Epithelial cell of esophagus (primary cell): ENCODE data around the gene RC3H1.
A peak's percentile ranks its signal among the peaks of the same experiment; 100 is the strongest.

Experiments
- DNase-seq: peaks from one replicate; pipeline ENCODE4 v3.0.0; 2010; ENCODE audit warnings: low read depth
- H3K4me3 ChIP-seq: 2 replicates; pipeline ENCODE4 v1.5.1; 2011; ENCODE audit warnings: mild to moderate bottlenecking, low read length, control low read depth
- TF ChIP-seq, protein P1 (sequence below): IDR thresholded peaks from 2 replicates; pipeline ENCODE4 v1.5.1; 2011; ENCODE audit warnings: low read depth, mild to moderate bottlenecking, low read length, control low read depth, inconsistent platforms; ENCODE audit not compliant: insufficient read depth; ENCODE audit errors: missing control alignments

The RC3H1 gene

DNA sequence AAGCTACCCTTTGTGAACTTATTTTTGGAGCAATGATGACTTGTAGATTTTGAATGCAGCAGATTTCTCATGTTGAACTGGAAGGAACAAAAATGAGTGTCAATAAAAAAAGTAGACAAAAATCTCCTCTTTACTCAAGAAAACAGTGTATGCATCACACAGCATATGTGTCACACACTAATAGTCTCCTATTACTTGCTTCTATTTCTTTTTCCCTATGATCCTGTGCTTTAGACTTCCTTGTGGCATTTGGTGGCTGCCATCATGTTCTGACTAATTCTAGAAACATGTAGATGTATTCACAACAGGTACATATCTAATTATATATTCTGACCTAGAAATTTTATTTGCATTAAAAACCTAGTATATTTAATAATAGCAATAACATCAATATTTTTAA lies 14.3 kb downstream of the RC3H1 start:
- TF ChIP-seq, protein P1, sequence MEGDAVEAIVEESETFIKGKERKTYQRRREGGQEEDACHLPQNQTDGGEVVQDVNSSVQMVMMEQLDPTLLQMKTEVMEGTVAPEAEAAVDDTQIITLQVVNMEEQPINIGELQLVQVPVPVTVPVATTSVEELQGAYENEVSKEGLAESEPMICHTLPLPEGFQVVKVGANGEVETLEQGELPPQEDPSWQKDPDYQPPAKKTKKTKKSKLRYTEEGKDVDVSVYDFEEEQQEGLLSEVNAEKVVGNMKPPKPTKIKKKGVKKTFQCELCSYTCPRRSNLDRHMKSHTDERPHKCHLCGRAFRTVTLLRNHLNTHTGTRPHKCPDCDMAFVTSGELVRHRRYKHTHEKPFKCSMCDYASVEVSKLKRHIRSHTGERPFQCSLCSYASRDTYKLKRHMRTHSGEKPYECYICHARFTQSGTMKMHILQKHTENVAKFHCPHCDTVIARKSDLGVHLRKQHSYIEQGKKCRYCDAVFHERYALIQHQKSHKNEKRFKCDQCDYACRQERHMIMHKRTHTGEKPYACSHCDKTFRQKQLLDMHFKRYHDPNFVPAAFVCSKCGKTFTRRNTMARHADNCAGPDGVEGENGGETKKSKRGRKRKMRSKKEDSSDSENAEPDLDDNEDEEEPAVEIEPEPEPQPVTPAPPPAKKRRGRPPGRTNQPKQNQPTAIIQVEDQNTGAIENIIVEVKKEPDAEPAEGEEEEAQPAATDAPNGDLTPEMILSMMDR, result no peak
- no peak overlapping the region for H3K4me3 ChIP-seq
- peak; percentile 7 for DNase-seq

DNA sequence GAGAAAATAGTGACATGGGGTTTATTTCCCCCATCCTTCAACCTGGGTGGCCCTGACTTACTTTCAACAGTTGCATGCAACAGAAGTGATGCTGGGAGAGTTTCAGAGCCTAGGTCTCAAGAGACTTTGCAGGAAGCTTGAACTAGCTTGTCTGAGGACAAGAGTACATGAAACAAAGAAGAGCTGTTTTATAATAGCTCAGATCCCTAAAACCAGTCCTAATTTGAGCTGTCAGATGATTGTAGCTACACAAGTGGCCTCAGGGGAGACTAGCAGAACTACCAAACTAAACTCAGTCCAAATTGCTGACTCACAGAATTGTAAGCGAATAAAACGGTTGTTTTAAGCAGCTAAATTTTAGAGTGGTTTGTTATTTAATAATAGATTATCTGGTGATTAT lies 17.1 kb downstream of the RC3H1 start:
- no peak overlapping the region for H3K4me3 ChIP-seq
- peak; percentile 31 for DNase-seq
- TF ChIP-seq, protein P1, result no peak

DNA sequence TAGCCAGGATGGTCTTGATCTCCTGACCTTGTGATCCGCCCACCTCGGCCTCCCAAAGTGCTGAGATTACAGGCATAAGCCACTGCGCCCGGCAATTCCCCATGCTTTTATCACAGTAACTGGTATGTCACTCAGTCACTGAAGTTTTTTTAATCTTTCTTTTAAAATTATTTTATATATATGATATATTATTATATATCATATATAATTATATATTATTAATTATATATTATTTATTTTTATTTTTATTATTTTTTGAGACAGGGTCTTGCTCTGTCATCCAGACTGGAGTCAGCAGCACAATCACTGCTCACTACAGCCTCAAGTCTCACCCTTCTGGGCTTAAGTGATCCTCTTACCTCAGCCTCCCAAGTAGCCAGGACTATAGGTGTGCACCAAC lies 18.3 kb downstream of the RC3H1 start:
- H3K4me3 ChIP-seq, result no peak overlapping the region
- no peak for DNase-seq
- TF ChIP-seq, protein P1, result no peak

DNA sequence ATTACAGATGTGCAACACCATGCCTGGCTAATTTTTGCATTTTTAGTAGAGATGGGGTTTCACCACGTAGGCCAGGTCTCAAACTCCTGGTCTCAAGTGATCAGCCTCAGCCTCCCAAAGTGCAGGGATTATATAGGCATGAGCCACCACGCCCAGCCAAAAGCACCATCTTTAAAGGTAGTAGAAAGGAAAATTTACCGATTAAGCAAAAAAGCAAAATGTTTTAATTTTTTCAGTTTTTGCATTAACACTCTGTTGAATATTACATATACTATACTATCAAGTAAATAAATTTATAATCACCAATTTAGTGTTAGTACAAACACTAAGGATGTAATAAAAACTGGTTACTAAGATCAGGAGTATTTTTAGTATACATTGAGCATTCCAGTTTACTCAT lies 20.6 kb downstream of the RC3H1 start:
- no peak for DNase-seq
- H3K4me3 ChIP-seq, result no peak overlapping the region
- TF ChIP-seq, protein P1, result no peak

DNA sequence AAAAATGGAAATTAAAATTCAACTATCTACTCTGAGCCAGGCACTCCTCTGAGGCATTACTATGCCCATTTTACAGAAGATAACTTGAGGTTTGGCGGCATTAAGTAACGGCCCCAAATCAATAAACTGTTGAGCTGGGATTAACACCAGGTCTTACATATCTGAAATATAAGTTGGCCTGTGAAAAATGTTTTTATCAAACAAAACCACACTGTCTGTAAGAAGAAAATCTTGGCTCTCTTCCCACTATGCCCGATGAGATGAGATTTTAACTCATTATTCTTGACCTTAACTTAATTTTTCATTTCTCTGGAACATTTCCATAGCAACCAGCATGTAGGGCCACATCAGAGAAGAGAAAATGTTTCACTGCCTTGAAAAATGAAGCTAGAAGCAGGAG lies 21.8 kb downstream of the RC3H1 start:
- DNase-seq, result no peak
- TF ChIP-seq, protein P1, result no peak

DNA sequence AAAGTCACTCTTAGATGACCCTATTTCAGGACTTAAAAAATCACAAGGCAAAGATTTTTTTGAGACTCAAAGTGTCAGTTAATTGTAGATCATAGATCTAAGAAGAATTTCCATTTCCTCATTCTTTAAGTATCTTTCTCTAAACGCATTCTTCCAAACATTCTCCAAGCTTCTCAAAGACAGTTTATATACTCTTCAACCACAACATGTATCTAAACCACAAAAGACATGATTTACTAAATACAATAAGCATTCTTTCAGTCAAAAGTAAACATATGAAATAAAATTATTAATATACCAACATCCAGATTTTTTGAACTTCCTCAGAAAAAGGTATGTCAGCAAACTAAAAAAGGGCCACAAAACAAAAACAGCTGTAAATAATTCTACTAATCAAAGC lies 24.4 kb downstream of the RC3H1 start:
- TF ChIP-seq, protein P1, result no peak
- H3K4me3 ChIP-seq, result no peak overlapping the region
- DNase-seq, result no peak

More for the DNA sequence above, 21.8 kb downstream of the RC3H1 start:
- no peak overlapping the region for H3K4me3 ChIP-seq

DNA sequence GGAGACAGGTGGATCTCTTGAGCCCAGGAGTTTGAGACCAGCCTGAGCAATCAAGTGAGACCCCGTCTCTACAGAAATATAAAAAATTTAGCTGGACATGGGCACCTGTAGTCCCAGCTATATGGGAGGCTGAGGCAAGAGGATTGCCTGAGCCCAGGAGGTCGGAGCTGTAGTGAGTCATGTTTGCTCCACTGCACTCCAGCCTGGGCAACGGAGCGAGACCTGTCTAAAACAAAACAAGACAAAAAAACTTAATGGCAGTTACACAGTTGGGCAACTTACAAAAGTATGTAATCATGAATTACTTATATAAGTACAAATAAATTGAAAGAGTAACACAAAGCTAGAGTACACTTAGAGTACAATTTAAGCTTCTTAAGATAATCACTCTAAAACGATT lies 25.2 kb downstream of the RC3H1 start:
- TF ChIP-seq, protein P1, result no peak
- H3K4me3 ChIP-seq, result no peak overlapping the region
- no peak for DNase-seq
